ENCODE results near the gene TRA2A.
A peak's percentile ranks its signal among the peaks of the same experiment; 100 is the strongest.

The TRA2A gene

DNA sequence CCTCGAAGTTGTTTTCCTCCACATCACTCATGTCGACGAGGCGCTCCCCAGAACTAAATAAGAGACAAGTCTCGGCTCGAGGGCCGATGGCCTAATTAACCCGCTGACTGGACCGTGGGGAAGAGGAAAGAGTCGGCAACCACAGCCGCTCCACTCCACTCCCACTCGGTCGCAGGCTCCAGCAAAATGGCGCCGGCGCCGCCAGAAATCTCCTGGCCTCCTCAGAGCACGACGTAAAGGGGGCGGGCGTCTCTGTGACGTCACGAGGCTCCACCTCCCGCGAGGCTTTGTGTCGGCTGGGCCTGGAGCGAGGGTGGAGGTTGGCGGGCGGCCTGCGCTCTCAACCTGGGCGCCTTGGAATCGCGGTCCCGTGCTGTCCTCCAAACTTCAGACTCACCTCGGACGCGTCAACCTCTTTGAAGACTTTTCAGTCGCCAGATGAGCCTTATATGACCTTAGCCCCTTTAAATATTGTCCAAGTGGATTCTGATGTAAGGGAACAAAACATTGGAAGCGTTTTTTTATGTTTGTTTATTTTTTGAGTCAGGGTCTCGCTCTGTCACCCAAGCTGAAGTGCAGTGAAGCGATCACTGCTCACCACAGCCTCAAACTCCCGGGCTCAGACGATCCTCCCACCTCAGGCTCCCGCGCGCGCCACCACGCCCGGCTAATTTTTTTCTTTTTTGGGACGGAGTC lies at the start of gene TRA2A:
Gene TRA2A, minus strand, starts transcription at position 188 of the 696 bp plus-strand sequence. Its CDS starts 157 bp downstream, at position 31.
- H3K9me3 ChIP-seq (ENCODE audit: control insufficient read depth in 2 of 2, low read length in 2 of 2), result no peaks in the 10 kb centered on the region
- H3K9ac ChIP-seq (ENCODE audit: low read depth in 1 of 2, low read length in 2 of 2), result peak within 1 kb of the TSS; percentile 99
- H3K27ac ChIP-seq (ENCODE audit: low read depth in 2 of 2, low read length in 2 of 2), result peak within 1 kb of the TSS; percentile 99 to 100
- H3K4me3 ChIP-seq (ENCODE audit: low read length in 2 of 2), result peak within 1 kb of the TSS; percentile 96 to 98
- H3K36me3 ChIP-seq (ENCODE audit: control insufficient read depth in 2 of 2, insufficient read depth in 2 of 2, low read length in 2 of 2), result no peaks in the 10 kb centered on the region
- H3K27me3 ChIP-seq (ENCODE audit: control insufficient read depth in 2 of 2, insufficient read depth in 2 of 2, low read length in 2 of 2), result no peaks in the 10 kb centered on the region
- H3K4me1 ChIP-seq (ENCODE audit: control insufficient read depth in 2 of 2, insufficient read depth in 2 of 2, low read length in 2 of 2), result peaks cover 10 to 11% of the 10 kb centered on the region in 2 donors

DNA sequence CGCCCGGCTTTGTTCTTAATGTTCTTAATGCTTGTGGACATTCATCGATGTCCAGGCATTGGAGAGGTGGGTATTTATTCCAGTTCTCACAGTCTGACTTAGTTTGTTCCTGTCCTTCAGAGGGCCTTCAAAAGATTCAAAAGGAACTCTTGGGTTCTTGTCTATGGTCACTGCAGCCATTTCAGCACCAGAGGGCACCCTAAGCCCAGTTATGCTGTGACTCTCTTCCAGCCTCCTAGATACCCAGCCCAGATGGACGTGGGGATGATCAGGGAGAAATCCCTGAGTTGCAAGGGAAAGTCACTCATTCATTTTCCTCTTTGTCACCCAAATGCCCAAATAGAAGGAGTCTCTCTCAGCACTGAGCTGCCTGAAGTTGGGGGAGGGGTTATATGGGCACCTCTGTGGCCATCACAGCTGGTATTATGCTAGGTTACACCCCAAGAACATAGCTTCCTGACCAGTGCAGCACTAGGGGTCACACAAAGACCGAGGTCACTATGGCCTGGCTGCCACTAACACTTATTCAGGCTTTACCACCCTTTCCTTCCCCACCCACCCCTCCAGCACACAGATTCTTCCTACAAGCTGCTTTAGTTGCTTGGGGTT lies 38.9 kb upstream of the TRA2A start:
- Histone ChIP-seq H3K27ac (ENCODE audit: low read depth in 2 of 2, low read length in 2 of 2) (no peak overlapping the region), H3K9ac (ENCODE audit: low read depth in 1 of 2, low read length in 2 of 2) (no peak overlapping the region), H3K9me3 (ENCODE audit: control insufficient read depth in 2 of 2, low read length in 2 of 2) (no peaks in the 10 kb centered on the region), H3K4me1 (ENCODE audit: control insufficient read depth in 2 of 2, insufficient read depth in 2 of 2, low read length in 2 of 2) (no peaks in the 10 kb centered on the region), H3K36me3 (ENCODE audit: control insufficient read depth in 2 of 2, insufficient read depth in 2 of 2, low read length in 2 of 2) (no peaks in the 10 kb centered on the region), H3K4me3 (ENCODE audit: low read length in 2 of 2) (no peak overlapping the region), H3K27me3 (ENCODE audit: control insufficient read depth in 2 of 2, insufficient read depth in 2 of 2, low read length in 2 of 2) (no peaks in the 10 kb centered on the region)

DNA sequence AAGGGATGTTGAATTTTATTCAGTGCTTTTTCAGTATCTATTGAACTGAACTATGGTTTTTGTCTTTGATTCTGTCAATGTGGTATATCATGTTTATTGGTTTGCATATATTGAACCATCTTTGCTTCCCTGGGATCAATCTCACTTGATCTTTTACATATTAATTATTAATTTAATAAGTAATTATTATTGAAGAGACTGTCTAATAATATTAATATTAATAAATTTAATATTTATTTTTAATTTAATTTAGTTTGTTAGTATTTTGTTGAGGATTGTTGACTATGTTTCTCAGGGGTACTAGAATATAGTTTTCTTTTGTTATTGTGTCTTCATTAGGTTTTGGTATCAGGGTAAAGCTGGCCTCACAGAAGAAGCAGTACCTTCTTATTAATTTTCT lies 26.5 kb upstream of the TRA2A start:
- Histone ChIP-seq H3K27ac (ENCODE audit: low read depth in 2 of 2, low read length in 2 of 2) (no peak overlapping the region), H3K27me3 (ENCODE audit: control insufficient read depth in 2 of 2, insufficient read depth in 2 of 2, low read length in 2 of 2) (no peaks in the 10 kb centered on the region), H3K36me3 (ENCODE audit: control insufficient read depth in 2 of 2, insufficient read depth in 2 of 2, low read length in 2 of 2) (no peaks in the 10 kb centered on the region), H3K9me3 (ENCODE audit: control insufficient read depth in 2 of 2, low read length in 2 of 2) (no peaks in the 10 kb centered on the region), H3K9ac (ENCODE audit: low read depth in 1 of 2, low read length in 2 of 2) (no peak overlapping the region), H3K4me3 (ENCODE audit: low read length in 2 of 2) (no peak overlapping the region), H3K4me1 (ENCODE audit: control insufficient read depth in 2 of 2, insufficient read depth in 2 of 2, low read length in 2 of 2) (no peaks in the 10 kb centered on the region)

DNA sequence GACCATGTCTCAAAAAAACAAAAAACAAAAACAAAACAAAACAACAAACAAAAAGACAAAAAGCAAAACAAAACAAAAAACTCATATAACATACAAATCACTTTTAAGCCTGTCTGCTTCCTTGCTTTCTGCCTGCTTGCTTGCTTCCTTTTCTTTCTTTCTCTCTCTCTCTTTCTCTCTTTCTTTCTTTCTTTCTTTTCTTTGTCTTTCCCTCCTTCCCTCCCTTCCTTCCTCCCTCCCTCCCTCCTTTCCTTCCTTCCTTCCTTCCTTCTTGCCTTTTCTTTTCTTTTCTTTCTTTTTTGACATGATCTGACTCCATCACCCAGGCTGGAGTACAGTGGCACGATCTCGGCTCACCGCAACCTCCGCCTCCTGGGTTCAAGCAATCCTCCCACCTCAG lies 15.9 kb upstream of the TRA2A start:
- H3K27me3 ChIP-seq (ENCODE audit: control insufficient read depth in 2 of 2, insufficient read depth in 2 of 2, low read length in 2 of 2), result no peaks in the 10 kb centered on the region
- H3K9me3 ChIP-seq (ENCODE audit: control insufficient read depth in 2 of 2, low read length in 2 of 2), result no peaks in the 10 kb centered on the region
- H3K4me1 ChIP-seq (ENCODE audit: control insufficient read depth in 2 of 2, insufficient read depth in 2 of 2, low read length in 2 of 2), result no peaks in the 10 kb centered on the region
- no peak overlapping the region for H3K4me3 ChIP-seq (ENCODE audit: low read length in 2 of 2)
- H3K9ac ChIP-seq (ENCODE audit: low read depth in 1 of 2, low read length in 2 of 2), result no peak overlapping the region
- no peaks in the 10 kb centered on the region for H3K36me3 ChIP-seq (ENCODE audit: control insufficient read depth in 2 of 2, insufficient read depth in 2 of 2, low read length in 2 of 2)
- no peak overlapping the region for H3K27ac ChIP-seq (ENCODE audit: low read depth in 2 of 2, low read length in 2 of 2)

DNA sequence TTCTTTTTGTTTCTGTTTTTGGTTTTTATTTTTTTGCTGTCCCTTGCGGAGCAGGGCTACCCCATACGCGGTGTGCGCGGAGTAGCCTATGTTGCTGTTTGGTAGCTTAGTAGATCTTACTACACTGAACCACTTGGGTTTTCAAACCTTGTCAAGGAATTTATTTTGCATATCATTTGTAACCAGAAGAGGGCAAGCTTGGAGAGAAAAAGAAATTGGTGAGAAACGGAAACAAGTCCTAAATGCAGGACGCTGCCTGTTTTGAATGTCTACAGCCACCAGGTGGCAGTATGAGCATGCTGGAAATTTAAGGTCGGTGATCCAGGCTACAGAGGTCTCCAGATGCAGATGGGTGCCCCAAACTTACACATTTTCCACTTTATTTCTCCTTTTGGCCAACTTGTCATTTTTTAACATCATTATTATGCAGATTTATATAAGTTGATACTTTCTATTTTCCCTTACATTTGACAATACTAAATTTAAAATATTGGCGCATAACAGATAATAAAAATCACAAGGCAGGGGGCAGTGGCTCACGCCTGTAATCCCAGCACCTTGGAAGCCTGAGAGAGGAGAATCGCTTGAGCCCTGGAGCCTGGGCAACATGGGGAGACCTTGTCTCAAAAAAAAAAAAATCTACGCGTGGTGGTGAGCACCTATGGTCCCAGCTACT lies 15.3 kb upstream of the TRA2A start:
- Histone ChIP-seq H3K27ac (ENCODE audit: low read depth in 2 of 2, low read length in 2 of 2) (no peak overlapping the region), H3K9ac (ENCODE audit: low read depth in 1 of 2, low read length in 2 of 2) (no peak overlapping the region), H3K4me3 (ENCODE audit: low read length in 2 of 2) (peak overlapping the region in 1 of 2 donors; percentile 13), H3K27me3 (ENCODE audit: control insufficient read depth in 2 of 2, insufficient read depth in 2 of 2, low read length in 2 of 2) (no peaks in the 10 kb centered on the region), H3K4me1 (ENCODE audit: control insufficient read depth in 2 of 2, insufficient read depth in 2 of 2, low read length in 2 of 2) (no peaks in the 10 kb centered on the region), H3K36me3 (ENCODE audit: control insufficient read depth in 2 of 2, insufficient read depth in 2 of 2, low read length in 2 of 2) (no peaks in the 10 kb centered on the region), H3K9me3 (ENCODE audit: control insufficient read depth in 2 of 2, low read length in 2 of 2) (no peaks in the 10 kb centered on the region)

DNA sequence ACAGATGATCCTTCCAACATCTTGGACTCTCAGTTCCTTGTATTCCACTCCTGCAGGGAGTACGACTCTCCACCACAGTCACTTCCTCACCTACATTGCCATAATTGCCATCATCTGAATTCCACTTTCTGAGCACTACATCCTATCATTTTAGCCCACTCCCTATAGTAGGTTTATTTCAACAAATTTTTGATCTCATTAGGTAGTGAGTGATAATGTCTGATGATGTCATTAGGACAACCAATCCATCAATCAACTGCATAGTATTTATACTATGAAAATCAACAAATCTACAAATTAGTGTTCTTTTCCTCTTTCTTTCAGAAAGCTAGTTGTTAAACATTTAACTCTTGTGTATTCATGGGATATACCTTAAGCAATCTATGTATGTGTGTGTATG lies 13.7 kb upstream of the TRA2A start:
- H3K27me3 ChIP-seq (ENCODE audit: control insufficient read depth in 2 of 2, insufficient read depth in 2 of 2, low read length in 2 of 2), result no peaks in the 10 kb centered on the region
- no peak overlapping the region for H3K9ac ChIP-seq (ENCODE audit: low read depth in 1 of 2, low read length in 2 of 2)
- H3K27ac ChIP-seq (ENCODE audit: low read depth in 2 of 2, low read length in 2 of 2), result no peak overlapping the region
- no peaks in the 10 kb centered on the region for H3K4me1 ChIP-seq (ENCODE audit: control insufficient read depth in 2 of 2, insufficient read depth in 2 of 2, low read length in 2 of 2)
- no peak overlapping the region for H3K4me3 ChIP-seq (ENCODE audit: low read length in 2 of 2)
- no peaks in the 10 kb centered on the region for H3K36me3 ChIP-seq (ENCODE audit: control insufficient read depth in 2 of 2, insufficient read depth in 2 of 2, low read length in 2 of 2)
- H3K9me3 ChIP-seq (ENCODE audit: control insufficient read depth in 2 of 2, low read length in 2 of 2), result no peaks in the 10 kb centered on the region

DNA sequence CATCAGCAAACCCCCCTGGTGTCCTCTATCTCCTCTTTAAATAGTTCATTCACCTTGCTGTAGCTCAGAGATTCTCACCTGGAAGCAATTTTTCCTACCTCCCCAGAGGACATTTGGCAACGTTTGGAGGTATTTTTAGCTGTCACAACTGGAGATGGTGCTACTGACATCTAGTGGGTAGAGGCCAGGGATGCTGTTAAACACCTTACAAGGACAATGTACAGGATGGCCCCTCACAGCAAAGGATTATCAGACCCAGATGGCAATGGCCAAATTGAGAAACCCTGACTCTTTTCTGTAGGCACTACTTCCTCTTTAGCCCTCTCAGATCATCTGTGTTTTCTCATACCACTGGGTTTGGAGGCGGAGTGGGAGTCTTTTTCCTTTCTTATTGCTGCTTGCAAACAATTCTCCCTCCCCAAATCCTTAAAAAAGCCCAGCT lies 13.2 kb upstream of the TRA2A start:
- no peak overlapping the region for H3K27ac ChIP-seq (ENCODE audit: low read depth in 2 of 2, low read length in 2 of 2)

DNA sequence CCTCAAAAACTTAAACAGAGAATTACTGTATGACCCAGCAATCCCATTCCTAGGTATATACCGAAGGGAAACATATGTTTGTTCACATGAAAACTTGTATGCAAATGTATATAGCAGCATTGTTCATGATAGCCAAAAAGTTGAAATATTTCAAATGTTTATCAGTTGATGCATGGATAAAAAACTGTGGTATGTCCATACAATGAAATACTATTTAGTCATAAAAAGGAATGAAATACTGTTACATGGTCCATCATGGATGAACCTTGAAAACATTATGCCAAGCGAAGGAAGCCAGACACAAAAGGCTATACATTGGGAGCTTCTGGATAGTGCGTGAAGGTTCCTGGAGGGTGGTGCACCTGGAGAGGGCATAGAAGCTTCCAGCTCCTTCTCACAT lies 11.0 kb upstream of the TRA2A start:
- Histone ChIP-seq H3K4me1 (ENCODE audit: control insufficient read depth in 2 of 2, insufficient read depth in 2 of 2, low read length in 2 of 2) (peaks cover 0 to 5% of the 10 kb centered on the region in 2 donors), H3K36me3 (ENCODE audit: control insufficient read depth in 2 of 2, insufficient read depth in 2 of 2, low read length in 2 of 2) (no peaks in the 10 kb centered on the region), H3K27ac (ENCODE audit: low read depth in 2 of 2, low read length in 2 of 2) (no peak overlapping the region), H3K4me3 (ENCODE audit: low read length in 2 of 2) (no peak overlapping the region), H3K9me3 (ENCODE audit: control insufficient read depth in 2 of 2, low read length in 2 of 2) (no peaks in the 10 kb centered on the region), H3K27me3 (ENCODE audit: control insufficient read depth in 2 of 2, insufficient read depth in 2 of 2, low read length in 2 of 2) (no peaks in the 10 kb centered on the region), H3K9ac (ENCODE audit: low read depth in 1 of 2, low read length in 2 of 2) (no peak overlapping the region)

More for the DNA sequence above, 13.2 kb upstream of the TRA2A start:
- H3K9ac ChIP-seq (ENCODE audit: low read depth in 1 of 2, low read length in 2 of 2), result no peak overlapping the region
- no peaks in the 10 kb centered on the region for H3K4me1 ChIP-seq (ENCODE audit: control insufficient read depth in 2 of 2, insufficient read depth in 2 of 2, low read length in 2 of 2)
- H3K9me3 ChIP-seq (ENCODE audit: control insufficient read depth in 2 of 2, low read length in 2 of 2), result no peaks in the 10 kb centered on the region
- H3K27me3 ChIP-seq (ENCODE audit: control insufficient read depth in 2 of 2, insufficient read depth in 2 of 2, low read length in 2 of 2), result no peaks in the 10 kb centered on the region
- H3K36me3 ChIP-seq (ENCODE audit: control insufficient read depth in 2 of 2, insufficient read depth in 2 of 2, low read length in 2 of 2), result no peaks in the 10 kb centered on the region
- no peak overlapping the region for H3K4me3 ChIP-seq (ENCODE audit: low read length in 2 of 2)

DNA sequence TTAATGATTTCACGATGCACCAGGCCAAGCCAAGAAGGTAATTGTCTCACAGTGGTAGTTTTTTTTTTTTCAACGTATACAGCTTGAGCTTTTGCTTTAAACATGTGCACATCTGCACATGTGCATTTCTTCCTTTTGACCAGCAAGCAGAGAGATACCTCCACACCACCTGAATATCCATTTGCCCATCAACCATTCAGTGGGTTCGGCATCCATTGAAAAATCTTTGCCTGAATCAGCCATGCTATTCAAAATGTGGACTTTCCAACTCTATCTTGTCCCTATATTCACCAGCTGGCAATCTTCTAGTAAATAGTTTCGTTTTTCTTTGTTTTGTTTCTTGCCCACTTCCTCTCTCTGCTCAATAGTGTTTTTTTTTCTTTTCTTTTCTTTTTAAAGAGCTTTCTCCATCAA lies 7.7 kb upstream of the TRA2A start:
- Histone ChIP-seq H3K36me3 (ENCODE audit: control insufficient read depth in 2 of 2, insufficient read depth in 2 of 2, low read length in 2 of 2) (no peaks in the 10 kb centered on the region), H3K9me3 (ENCODE audit: control insufficient read depth in 2 of 2, low read length in 2 of 2) (no peaks in the 10 kb centered on the region), H3K27ac (ENCODE audit: low read depth in 2 of 2, low read length in 2 of 2) (peak overlapping the region in 1 of 2 donors; percentile 35), H3K27me3 (ENCODE audit: control insufficient read depth in 2 of 2, insufficient read depth in 2 of 2, low read length in 2 of 2) (no peaks in the 10 kb centered on the region), H3K4me1 (ENCODE audit: control insufficient read depth in 2 of 2, insufficient read depth in 2 of 2, low read length in 2 of 2) (peaks cover 0 to 5% of the 10 kb centered on the region in 2 donors), H3K4me3 (ENCODE audit: low read length in 2 of 2) (peak overlapping the region in 1 of 2 donors; percentile 23), H3K9ac (ENCODE audit: low read depth in 1 of 2, low read length in 2 of 2) (no peak overlapping the region)

DNA sequence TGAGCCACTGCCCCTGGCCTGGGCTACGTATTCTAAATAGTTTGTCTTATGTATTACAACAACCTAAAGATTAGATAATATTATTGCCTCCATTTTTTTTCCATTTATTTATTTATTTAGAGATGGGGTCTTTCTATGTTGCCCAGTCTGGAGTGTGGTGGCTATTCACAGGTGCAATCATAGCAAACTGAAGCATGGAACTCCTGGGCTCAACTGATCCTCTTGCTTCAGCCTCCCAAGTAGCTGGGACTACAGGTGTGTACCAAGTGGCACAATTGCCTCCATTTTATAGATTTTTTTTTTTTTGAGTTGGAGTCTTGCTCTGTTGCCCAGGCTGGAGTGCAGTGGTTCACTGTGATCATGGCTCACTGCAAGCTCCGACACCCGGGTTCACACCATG lies 6.5 kb upstream of the TRA2A start:
- Histone ChIP-seq H3K9me3 (ENCODE audit: control insufficient read depth in 2 of 2, low read length in 2 of 2) (no peaks in the 10 kb centered on the region), H3K27ac (ENCODE audit: low read depth in 2 of 2, low read length in 2 of 2) (no peak overlapping the region), H3K36me3 (ENCODE audit: control insufficient read depth in 2 of 2, insufficient read depth in 2 of 2, low read length in 2 of 2) (no peaks in the 10 kb centered on the region), H3K9ac (ENCODE audit: low read depth in 1 of 2, low read length in 2 of 2) (no peak overlapping the region), H3K4me3 (ENCODE audit: low read length in 2 of 2) (no peak overlapping the region), H3K27me3 (ENCODE audit: control insufficient read depth in 2 of 2, insufficient read depth in 2 of 2, low read length in 2 of 2) (no peaks in the 10 kb centered on the region), H3K4me1 (ENCODE audit: control insufficient read depth in 2 of 2, insufficient read depth in 2 of 2, low read length in 2 of 2) (peaks cover 0 to 5% of the 10 kb centered on the region in 2 donors)
